Testis (tissue), 5 donors: ENCODE measurements around the gene UNC13B. TPM values are rescaled to one million over a fixed set of nuclear protein-coding genes. Genes with fewer than 3 reads are reported as not detected.

ENCODE experiments used
- DNase-seq: peaks from one replicate; pipeline ENCODE4 v3.0.0-alpha.2; 2019
- H3K27ac ChIP-seq, 2 donors: fragments of 200-600 bp; sonication (generic); one replicate each; pipeline ENCODE4 v1.5.1; 2019
- H3K27me3 ChIP-seq: fragments of 200-600 bp; sonication (generic); one replicate; pipeline ENCODE4 v1.5.1; 2019
- H3K36me3 ChIP-seq: fragments of 200-600 bp; sonication (generic); one replicate; pipeline ENCODE4 v1.5.1; 2017; ENCODE audit warnings: low read depth; ENCODE audit errors: missing control alignments
- H3K4me1 ChIP-seq: fragments of 200-600 bp; sonication (generic); one replicate; pipeline ENCODE4 v1.5.1; 2019
- H3K4me3 ChIP-seq, 2 donors: fragments of 200-600 bp; sonication (generic); one replicate each; pipeline ENCODE4 v1.5.1; 2017 to 2019
- H3K9me3 ChIP-seq: fragments of 200-600 bp; sonication (generic); one replicate; pipeline ENCODE4 v1.5.1; 2017
- CTCF ChIP-seq, 3 experiments: fragments of 450-650 bp in 2 of 3; fragments of 200-600 bp in 1 of 3; sonication (generic) in 1 of 3; IDR thresholded peaks; one replicate each; pipeline ENCODE4 v1.5.1; 2016 to 2019; ENCODE audit warnings: antibody characterized with exemption in 3 of 3, mild to moderate bottlenecking in 2 of 3, moderate library complexity in 1 of 3
- POLR2A ChIP-seq: fragments of 450-650 bp; IDR thresholded peaks from one replicate; pipeline ENCODE4 v1.6.1; 2017; ENCODE audit warnings: antibody characterized with exemption, mild to moderate bottlenecking, moderate library complexity
- WGBS, 2 donors: methylation state at CpG; one replicate each; pipeline ENCODE4 v1.1.5; 2018; 5-methylcytosine and 5-hydroxymethylcytosine counted together
- intact Hi-C: fragments of 100-400 bp; cut with DNase I; formaldehyde crosslinking; loops from one replicate; pipeline ENCODE4 v1.15.1; 2023; ENCODE audit warnings: low total_unique reads
- long read RNA-seq, 2 donors: transcript quantifications; one replicate each; lab custom pipeline, GENCODE V29; 2026
- polyA plus RNA-seq: library from polyadenylated mRNA; stranded (reverse); fragments of 350-450 nt; fragmentation: Illumina TruSeq; extraction: RNeasy Lipid Tissue Mini Kit (QIAGEN cat#74804); gene quantifications from one replicate; pipeline ENCODE4 v1.2.3, GENCODE V29; 2014; ENCODE audit warnings: low read depth, low replicate concordance; ENCODE audit not compliant: insufficient read depth
- total RNA-seq, 2 donors: library from RNA; depleted of rRNA; stranded (reverse); fragments of >200 nt; gene quantifications; one replicate each; pipeline ENCODE4 v1.2.3, GENCODE V29; 2016

The UNC13B gene
- 10 to 100 TPM; 37.0 to 51.0 TPM for total RNA-seq
- 40.2 TPM for polyA plus RNA-seq
- long read RNA-seq, donor 1, partial matches to known transcripts = 16 of 16 reads
- long read RNA-seq, donor 1, other reads (novel, unspliced or antisense) = 0 of 16 reads
- long read RNA-seq, donor 2 = 0 reads

- peak; percentile 98 for DNase-seq
- Histone ChIP-seq H3K9me3 (no peaks in the 10 kb centered on the region), H3K27me3 (no peaks in the 10 kb centered on the region), H3K27ac (peak within 1 kb of the TSS; percentile 87 to 91), H3K36me3 (no peaks in the 10 kb centered on the region), H3K4me3 (peak within 1 kb of the TSS; percentile 82 to 89), H3K4me1 (peaks cover 8% of the 10 kb centered on the region)
- 0% methylated on average over 22 to 63 of the region's 70 CpGs for WGBS, 2 donors
- TF ChIP-seq CTCF (IDR thresholded peaks at IDR 0.05) = no peak
- TF ChIP-seq POLR2A = peak; percentile 69
- intact Hi-C loops = no loop called here
Measured at GRCh38 chr9:35161713-35162604, at the start of gene UNC13B. UNC13B (plus strand) TSS chr9:35162009; CDS start chr9:35162284, 275 bp downstream.

GRCh38 chr9:35112257-35113020, 49.4 kb upstream of the UNC13B start:
- intact Hi-C loops = loop anchor here (10.0 kb wide), 2 partner anchors 362 to 442 kb away; no protein-coding TSS in a partner anchor
- H3K27ac ChIP-seq = peak overlapping the region; percentile 67 to 82
- no peak for TF ChIP-seq CTCF (IDR thresholded peaks at IDR 0.05)
- no peak for TF ChIP-seq POLR2A
- 73 to 74% methylated on average over 3 of the region's 3 CpGs for WGBS, 2 donors
- H3K4me1 ChIP-seq = peaks cover 41% of the 10 kb centered on the region
- H3K9me3 ChIP-seq = no peaks in the 10 kb centered on the region
- H3K27me3 ChIP-seq = no peaks in the 10 kb centered on the region
- no peaks in the 10 kb centered on the region for H3K36me3 ChIP-seq
- peak; percentile 15 for DNase-seq
- no peak overlapping the region for H3K4me3 ChIP-seq

GRCh38 chr9:35114113-35114839, 47.5 kb upstream of the UNC13B start:
- Histone ChIP-seq H3K4me3 (peak overlapping the region in 1 of 2 donors; percentile 65), H3K27me3 (no peaks in the 10 kb centered on the region), H3K9me3 (no peaks in the 10 kb centered on the region), H3K36me3 (no peaks in the 10 kb centered on the region), H3K4me1 (peaks cover 41% of the 10 kb centered on the region), H3K27ac (peak overlapping the region; percentile 69 to 94)
- DNase-seq = peak; percentile 89
- 14 to 28% methylated on average over 4 to 5 of the region's 5 CpGs for WGBS, 2 donors
- no peak for TF ChIP-seq CTCF (IDR thresholded peaks at IDR 0.05)
- no peak for TF ChIP-seq POLR2A
- intact Hi-C loops = loop anchor here (10.0 kb wide), 2 partner anchors 361 to 441 kb away; no protein-coding TSS in a partner anchor

GRCh38 chr9:35114840-35115628, 46.8 kb upstream of the UNC13B start:
- Histone ChIP-seq H3K27ac (peak overlapping the region; percentile 69 to 94), H3K4me1 (peaks cover 41% of the 10 kb centered on the region), H3K9me3 (no peaks in the 10 kb centered on the region), H3K27me3 (no peaks in the 10 kb centered on the region), H3K4me3 (peak overlapping the region; percentile 50 to 65), H3K36me3 (no peaks in the 10 kb centered on the region)
- DNase-seq = peak; percentile 54
- intact Hi-C loops = loop anchor here (10.0 kb wide), 2 partner anchors 360 to 440 kb away; no protein-coding TSS in a partner anchor
- TF ChIP-seq CTCF (IDR thresholded peaks at IDR 0.05) = no peak
- no peak for TF ChIP-seq POLR2A
- 15 to 21% methylated on average over 9 to 12 of the region's 12 CpGs for WGBS, 2 donors
